ENCODE measurements around the gene SFT2D1. TPM values are rescaled to one million over a fixed set of nuclear protein-coding genes. Genes with fewer than 3 reads are reported as not detected.
A peak's percentile ranks its signal among the peaks of the same experiment; 100 is the strongest.

Gene SFT2D1
- total RNA-seq, 4 donors from 2014 or later, result 6.1 to 35.8 (median 33.0) TPM

- H3K9me3 ChIP-seq, result no peaks in the 10 kb centered on the region
- intact Hi-C loops (cut with DNase I; ENCODE audit: low total_unique reads), result no loop called here
- no peak for TF ChIP-seq POLR2A (IDR thresholded peaks at IDR 0.05)
- TF ChIP-seq CTCF (IDR thresholded peaks at IDR 0.05), result no peak
- peaks cover 6 to 7% of the 10 kb centered on the region in 2 donors for H3K27me3 ChIP-seq
- H3K4me1 ChIP-seq, result peaks cover 0 to 14% of the 10 kb centered on the region in 2 donors
- DNase-seq, result no peak
- H3K27ac ChIP-seq, result no peak overlapping the region
- peak overlapping the region in 1 of 2 donors; percentile 14 for H3K4me3 ChIP-seq
- H3K36me3 ChIP-seq, result no peaks in the 10 kb centered on the region
These were observed 35.0 kb downstream of the SFT2D1 start for GRCh38 chr6:166307082-166308032.

GRCh38 chr6:166306378-166307081, 35.8 kb downstream of the SFT2D1 start:
- peaks cover 0 to 14% of the 10 kb centered on the region in 2 donors for H3K4me1 ChIP-seq
- no peak overlapping the region for H3K4me3 ChIP-seq
- TF ChIP-seq POLR2A (IDR thresholded peaks at IDR 0.05), result no peak
- TF ChIP-seq CTCF (IDR thresholded peaks at IDR 0.05), result no peak
- intact Hi-C loops (cut with DNase I; ENCODE audit: low total_unique reads), result no loop called here
- no peak overlapping the region for H3K27ac ChIP-seq
- no peaks in the 10 kb centered on the region for H3K9me3 ChIP-seq
- no peaks in the 10 kb centered on the region for H3K36me3 ChIP-seq
- H3K27me3 ChIP-seq, result peaks cover 6 to 7% of the 10 kb centered on the region in 2 donors
- DNase-seq, result no peak

- intact Hi-C loops (cut with DNase I; ENCODE audit: low total_unique reads), result no loop called here
- no peaks in the 10 kb centered on the region for H3K9me3 ChIP-seq
- H3K27ac ChIP-seq, result no peak overlapping the region
- peaks cover 0 to 14% of the 10 kb centered on the region in 2 donors for H3K4me1 ChIP-seq
- DNase-seq, result no peak
- H3K4me3 ChIP-seq, result no peak overlapping the region
- H3K27me3 ChIP-seq, result peaks cover 6 to 7% of the 10 kb centered on the region in 2 donors
- TF ChIP-seq POLR2A (IDR thresholded peaks at IDR 0.05) (no peak), CTCF (IDR thresholded peaks at IDR 0.05) (no peak)
- no peaks in the 10 kb centered on the region for H3K36me3 ChIP-seq
These were observed 36.7 kb downstream of the SFT2D1 start for GRCh38 chr6:166305562-166306117.

GRCh38 chr6:166304106-166304505, 38.2 kb downstream of the SFT2D1 start:
- peaks cover 0 to 14% of the 10 kb centered on the region in 2 donors for H3K4me1 ChIP-seq
- H3K36me3 ChIP-seq, result no peaks in the 10 kb centered on the region
- peaks cover 6 to 7% of the 10 kb centered on the region in 2 donors for H3K27me3 ChIP-seq
- DNase-seq, result no peak
- no peak for TF ChIP-seq POLR2A (IDR thresholded peaks at IDR 0.05)
- no peak for TF ChIP-seq CTCF (IDR thresholded peaks at IDR 0.05)
- no peak overlapping the region for H3K27ac ChIP-seq
- H3K4me3 ChIP-seq, result no peak overlapping the region
- intact Hi-C loops (cut with DNase I; ENCODE audit: low total_unique reads), result no loop called here
- no peaks in the 10 kb centered on the region for H3K9me3 ChIP-seq
